ENCODE results near the gene EFR3B.

EFR3B gene

GRCh38 chr2:25035537-25036220, 6.2 kb upstream of the EFR3B start:
- no peak for DNase-seq

- DNase-seq, result no peak
Observed at GRCh38 chr2:25036221-25036559, 5.7 kb upstream of the EFR3B start.

GRCh38 chr2:25039126-25039525, 2.8 kb upstream of the EFR3B start:
- DNase-seq, result no peak

GRCh38 chr2:25041307-25041927, 459 bp upstream of the EFR3B start:
- peak; percentile 11 to 23 for DNase-seq

- DNase-seq, result no peak
Observed at GRCh38 chr2:25042321-25043240, 705 bp downstream of the EFR3B start.

GRCh38 chr2:25043241-25043867, 1.5 kb downstream of the EFR3B start:
- DNase-seq, result peak in 1 of 2 donors; percentile 19

GRCh38 chr2:25044011-25044410, 2.1 kb downstream of the EFR3B start:
- no peak for DNase-seq

- DNase-seq, result no peak
Observed at GRCh38 chr2:25044990-25045389, 3.1 kb downstream of the EFR3B start.

GRCh38 chr2:25049422-25049821, 7.5 kb downstream of the EFR3B start:
- DNase-seq, result no peak

- no peak for DNase-seq
Observed at GRCh38 chr2:25050128-25050527, 8.3 kb downstream of the EFR3B start.

- no peak for DNase-seq
Observed at GRCh38 chr2:25053041-25053440, 11.2 kb downstream of the EFR3B start.

- no peak for DNase-seq
Observed at GRCh38 chr2:25054720-25055119, 12.8 kb downstream of the EFR3B start.

- no peak for DNase-seq
Observed at GRCh38 chr2:25055376-25055920, 13.6 kb downstream of the EFR3B start.

- no peak for DNase-seq
Observed at GRCh38 chr2:25056098-25056821, 14.4 kb downstream of the EFR3B start.

GRCh38 chr2:25062511-25062917, 20.6 kb downstream of the EFR3B start:
- DNase-seq, result no peak

- DNase-seq, result no peak
Observed at GRCh38 chr2:25063876-25064660, 22.2 kb downstream of the EFR3B start.

- no peak for DNase-seq
Observed at GRCh38 chr2:25065768-25066167, 23.9 kb downstream of the EFR3B start.

- no peak for DNase-seq
Observed at GRCh38 chr2:25066455-25066854, 24.6 kb downstream of the EFR3B start.

- no peak for DNase-seq
Observed at GRCh38 chr2:25068217-25068616, 26.3 kb downstream of the EFR3B start.

GRCh38 chr2:25071966-25072365, 30.1 kb downstream of the EFR3B start:
- no peak for DNase-seq

GRCh38 chr2:25072606-25073005, 30.7 kb downstream of the EFR3B start:
- DNase-seq, result no peak

GRCh38 chr2:25073025-25073424, 31.1 kb downstream of the EFR3B start:
- DNase-seq, result no peak
